IMR-90 (cell line): ENCODE measurements around the gene MKS1. TPM values are rescaled to one million over a fixed set of nuclear protein-coding genes. Genes with fewer than 3 reads are reported as not detected.

Source experiments
- ATAC-seq: fragments of 200-7000 bp; cut with Tn5 transposase; 2 replicates; pipeline ENCODE4 v1.9.1; 2020; ENCODE audit warnings: low read depth, mild to moderate bottlenecking, moderate library complexity
- BruUV-seq: library from RNA; stranded (reverse); fragments of 400-500 nt; replicated peaks from 2 replicates; lab custom pipeline; 2021; lab: Mats Ljungman, UMichigan
- CTCF ChIA-PET: fragments of 300-600 bp; formaldehyde crosslinking; extraction: SDS; loops from one replicate; lab custom pipeline; 2021; ENCODE audit warnings: antibody characterized with exemption; lab: Yijun Ruan, JAX
- POLR2A ChIA-PET: fragments of 300-600 bp; sonication (Branson Sonifier 250); formaldehyde crosslinking; loops from one replicate; lab custom pipeline; 2022; ENCODE audit warnings: antibody characterized with exemption; ENCODE audit not compliant: unreplicated experiment; lab: Charles Lee
- DNase-seq: peaks from one replicate; pipeline ENCODE4 v3.0.0; 2013
- H2AFZ ChIP-seq: replicated peaks from 2 replicates; pipeline ENCODE3; 2013; ENCODE audit warnings: low read length, mild to moderate bottlenecking; ENCODE audit not compliant: poor library complexity
- H2AK5ac ChIP-seq: 2 replicates; pipeline ENCODE4 v1.6.1; 2013; ENCODE audit warnings: low read depth, low read length, inconsistent platforms
- H2AK9ac ChIP-seq: replicated peaks from 2 replicates; pipeline ENCODE3; 2013; ENCODE audit warnings: mild to moderate bottlenecking, low read depth, low read length, moderate library complexity; ENCODE audit not compliant: poor library complexity
- H2BK120ac ChIP-seq: 2 replicates; pipeline ENCODE4 v1.6.1; 2013; ENCODE audit warnings: low read depth, low read length, inconsistent platforms
- H2BK15ac ChIP-seq: 3 replicates; pipeline ENCODE4 v1.6.1; 2013; ENCODE audit warnings: low read depth, low read length, inconsistent platforms
- H2BK20ac ChIP-seq: 2 replicates; pipeline ENCODE4 v1.6.1; 2013; ENCODE audit warnings: low read depth, mild to moderate bottlenecking, inconsistent platforms, low read length, moderate library complexity
- H2BK5ac ChIP-seq: 2 replicates; pipeline ENCODE4 v1.6.1; 2013; ENCODE audit warnings: mild to moderate bottlenecking, low read depth, low read length, inconsistent platforms; ENCODE audit not compliant: poor library complexity, severe bottlenecking
- H3K14ac ChIP-seq: replicated peaks from 2 replicates; pipeline ENCODE4 v1.6.1; 2013; ENCODE audit warnings: low read depth, low read length, inconsistent platforms
- H3K18ac ChIP-seq: 2 replicates; pipeline ENCODE4 v1.6.1; 2013; ENCODE audit warnings: low read depth, low read length, control low read depth
- H3K23ac ChIP-seq: 2 replicates; pipeline ENCODE4 v1.6.1; 2013; ENCODE audit warnings: low read depth, low read length, inconsistent platforms
- H3K27ac ChIP-seq: 2 replicates; pipeline ENCODE4 v1.5.1; 2013; ENCODE audit warnings: mild to moderate bottlenecking, control low read depth, low read length; ENCODE audit not compliant: insufficient read depth
- H3K27me3 ChIP-seq: 2 replicates; pipeline ENCODE4 v1.6.1; 2013; ENCODE audit warnings: low read length; ENCODE audit not compliant: control insufficient read depth, insufficient read depth
- H3K36me3 ChIP-seq: 2 replicates; pipeline ENCODE4 v1.6.1; 2013; ENCODE audit warnings: low read length, mixed read lengths; ENCODE audit not compliant: control insufficient read depth, insufficient read depth
- H3K4ac ChIP-seq: 2 replicates; pipeline ENCODE4 v1.6.1; 2013; ENCODE audit warnings: low read depth, low read length, inconsistent platforms
- H3K4me1 ChIP-seq: 2 replicates; pipeline ENCODE4 v1.6.1; 2013; ENCODE audit warnings: low read length, mixed read lengths; ENCODE audit not compliant: control insufficient read depth, insufficient read depth
- H3K4me2 ChIP-seq: 2 replicates; pipeline ENCODE4 v1.6.1; 2013; ENCODE audit warnings: low read depth, mild to moderate bottlenecking, control low read depth, low read length, moderate library complexity
- H3K4me3 ChIP-seq: 2 replicates; pipeline ENCODE4 v1.5.1; 2013; ENCODE audit warnings: low read depth, mild to moderate bottlenecking, control low read depth, low read length, moderate library complexity; ENCODE audit not compliant: insufficient read depth
- H3K56ac ChIP-seq: 2 replicates; pipeline ENCODE4 v1.6.1; 2013; ENCODE audit warnings: low read length, inconsistent platforms; ENCODE audit not compliant: insufficient read depth; ENCODE audit errors: extremely low read depth
- H3K79me1 ChIP-seq, 2 experiments: 2 replicates each; pipeline ENCODE4 v1.6.1; 2013; ENCODE audit warnings: low read length in 2 of 2, inconsistent platforms in 1 of 2, low read depth in 1 of 2
- H3K9ac ChIP-seq: 2 replicates; pipeline ENCODE4 v1.6.1; 2013; ENCODE audit warnings: low read depth, low read length, control low read depth
- H3K9me1 ChIP-seq: 2 replicates; pipeline ENCODE4 v1.6.1; 2013; ENCODE audit warnings: low read length, inconsistent platforms; ENCODE audit not compliant: insufficient read depth
- H3K9me3 ChIP-seq: 2 replicates; pipeline ENCODE4 v1.6.1; 2013; ENCODE audit warnings: low read length; ENCODE audit not compliant: control insufficient read depth, insufficient read depth
- H4K20me1 ChIP-seq: 2 replicates; pipeline ENCODE4 v1.6.1; 2013; ENCODE audit warnings: low read length, inconsistent platforms; ENCODE audit not compliant: insufficient read depth
- H4K5ac ChIP-seq: 2 replicates; pipeline ENCODE4 v1.6.1; 2013; ENCODE audit warnings: mild to moderate bottlenecking, low read depth, low read length, control low read depth
- H4K8ac ChIP-seq, 2 experiments: 2 replicates each; pipeline ENCODE4 v1.6.1; 2013; ENCODE audit warnings: low read depth in 2 of 2, low read length in 2 of 2, control low read depth in 1 of 2, inconsistent platforms in 1 of 2
- H4K91ac ChIP-seq: 2 replicates; pipeline ENCODE4 v1.6.1; 2013; ENCODE audit warnings: low read depth, low read length, inconsistent platforms; ENCODE audit not compliant: insufficient read depth
- BHLHE40 ChIP-seq: fragments of 150-350 bp; IDR thresholded peaks from 2 replicates; pipeline ENCODE4 v1.6.1; 2016; ENCODE audit warnings: mild to moderate bottlenecking, low read depth, low read length
- CEBPB ChIP-seq: IDR thresholded peaks from 2 replicates; pipeline ENCODE4 v1.6.1; 2012; ENCODE audit warnings: low read depth, low read length, improper control_type of control experiment
- FOS ChIP-seq: fragments of 150-350 bp; IDR thresholded peaks from 2 replicates; pipeline ENCODE4 v1.6.1; 2016; ENCODE audit warnings: low read depth, low read length
- MAFK ChIP-seq: IDR thresholded peaks from 2 replicates; pipeline ENCODE4 v1.6.1; 2012; ENCODE audit warnings: low read depth, low read length, improper control_type of control experiment
- MAZ ChIP-seq: IDR thresholded peaks from 2 replicates; pipeline ENCODE4 v1.6.1; 2012; ENCODE audit warnings: low read depth, mild to moderate bottlenecking, low read length, improper control_type of control experiment, moderate library complexity, borderline replicate concordance
- MXI1 ChIP-seq: IDR thresholded peaks from 2 replicates; pipeline ENCODE4 v1.6.1; 2012; ENCODE audit warnings: low read depth, mild to moderate bottlenecking, low read length, moderate library complexity, borderline replicate concordance
- NFE2L2 ChIP-seq: fragments of 150-350 bp; IDR thresholded peaks from 2 replicates; pipeline ENCODE4 v1.6.1; 2016; ENCODE audit warnings: low read depth, mild to moderate bottlenecking, low read length
- POLR2A ChIP-seq: IDR thresholded peaks from 2 replicates; pipeline ENCODE4 v1.6.1; 2012; ENCODE audit warnings: mild to moderate bottlenecking, low read depth, low read length
- RAD21 ChIP-seq: IDR thresholded peaks from 2 replicates; pipeline ENCODE4 v1.6.1; 2012; ENCODE audit warnings: low read length, improper control_type of control experiment
- RCOR1 ChIP-seq: IDR thresholded peaks from 2 replicates; pipeline ENCODE4 v1.6.1; 2012; ENCODE audit warnings: mild to moderate bottlenecking, low read length, improper control_type of control experiment; ENCODE audit not compliant: insufficient replicate concordance
- RFX5 ChIP-seq: IDR thresholded peaks from 2 replicates; pipeline ENCODE4 v1.8.0; 2012; ENCODE audit warnings: low read depth, mild to moderate bottlenecking, low read length, moderate library complexity
- SMC3 ChIP-seq: fragments of 150-350 bp; IDR thresholded peaks from 2 replicates; pipeline ENCODE4 v1.6.1; 2016; ENCODE audit warnings: low read depth, mild to moderate bottlenecking, antibody characterized with exemption, low read length, moderate library complexity
- WGBS, 2 experiments: methylation state at CpG; one replicate each; pipeline versions ENCODE4 v1.1.5 to v1.1.7; 2013; ENCODE audit warnings: missing lambda C conversion rate in 2 of 2; ENCODE audit not compliant: insufficient read length in 1 of 2; ENCODE audit errors: extremely low coverage in 2 of 2; 5-methylcytosine and 5-hydroxymethylcytosine counted together
- dilution Hi-C: fragments of 300-500 bp; cut with HindIII; formaldehyde crosslinking; loops from one replicate; pipeline ENCODE4 v1.14.3; 2018; ENCODE audit warnings: low sequenced_read_pairs; ENCODE audit not compliant: unreplicated experiment
- in situ Hi-C: fragments of 300-500 bp; cut with MboI; formaldehyde crosslinking; loops from 3 replicates; pipeline ENCODE4 v1.14.3; 2019; ENCODE audit warnings: low sequenced_read_pairs, inconsistent platforms, mixed read lengths
- intact Hi-C: fragments of 100-400 bp; cut with micrococcal nuclease; formaldehyde crosslinking; loops from 2 replicates; pipeline ENCODE4 v1.10.0; 2022
- polyA plus RNA-seq, 3 experiments: library from polyadenylated mRNA; depleted of rRNA; stranded (reverse); fragments of >200 nt; gene quantifications; 2 replicates each; pipeline ENCODE4 v1.2.3, GENCODE V29; 2012; ENCODE audit warnings: low replicate concordance in 1 of 3
- total RNA-seq: library from RNA; depleted of rRNA; stranded (reverse); fragments of >200 nt; gene quantifications from 2 replicates; pipeline ENCODE4 v1.2.3, GENCODE V29; 2012
- TF ChIP-seq, protein P1 (sequence below): fragments of 150-350 bp; IDR thresholded peaks from 2 replicates; pipeline ENCODE4 v1.6.1; 2016; ENCODE audit warnings: low read depth, mild to moderate bottlenecking, low read length, moderate library complexity, borderline replicate concordance
- TF ChIP-seq, protein P2 (sequence below): fragments of 150-350 bp; IDR thresholded peaks from 2 replicates; pipeline ENCODE4 v1.6.1; 2017; ENCODE audit warnings: mild to moderate bottlenecking, antibody characterized with exemption, low read length, low read depth
- TF ChIP-seq, protein P3 (sequence below): conservative IDR thresholded peaks from 2 replicates; pipeline ENCODE4 v1.5.1; 2012; ENCODE audit warnings: mild to moderate bottlenecking, low read depth, low read length, improper control_type of control experiment

Gene MKS1
- total and polyA plus RNA-seq, 2 of the 4 experiments (the other 2 are of a cell fraction), result 11.5 to 13.2 TPM

- Histone ChIP-seq H4K5ac (no peak overlapping the region), H3K4me2 (no peak overlapping the region), H4K8ac (no peak overlapping the region), H3K79me1 (no peaks in the 10 kb centered on the region), H3K4me1 (peaks cover 2% of the 10 kb centered on the region; the same call in 1 of the 2 replicates), H3K56ac (no peak overlapping the region), H4K20me1 (no peaks in the 10 kb centered on the region), H2AK9ac (no peak overlapping the region), H4K91ac (no peak overlapping the region), H3K27ac (no peak overlapping the region), H2AK5ac (no peak overlapping the region), H2AFZ (no peak overlapping the region), H2BK20ac (no peak overlapping the region), H2BK15ac (no peak overlapping the region), H3K14ac (no peak overlapping the region), H3K18ac (no peak overlapping the region), H2BK120ac (no peak overlapping the region), H3K23ac (no peak overlapping the region), H3K9ac (no peak overlapping the region), H3K27me3 (peaks cover 15% of the 10 kb centered on the region), H3K9me1 (no peaks in the 10 kb centered on the region), H3K4me3 (no peak overlapping the region), H3K4ac (no peak overlapping the region), H3K9me3 (no peaks in the 10 kb centered on the region), H3K36me3 (no peaks in the 10 kb centered on the region), H2BK5ac (no peak overlapping the region)
- ATAC-seq (no peak), DNase-seq (no peak)
- CTCF ChIA-PET, result no interaction called here
- no TSS peak for BruUV-seq
- TF ChIP-seq CEBPB (no peak), FOS (no peak), POLR2A (no peak), MAFK (no peak), BHLHE40 (no peak), RAD21 (no peak), MXI1 (no peak), SMC3 (no peak), RFX5 (no peak), MAZ (no peak), NFE2L2 (no peak), RCOR1 (no peak)
- TF ChIP-seq, protein P1, sequence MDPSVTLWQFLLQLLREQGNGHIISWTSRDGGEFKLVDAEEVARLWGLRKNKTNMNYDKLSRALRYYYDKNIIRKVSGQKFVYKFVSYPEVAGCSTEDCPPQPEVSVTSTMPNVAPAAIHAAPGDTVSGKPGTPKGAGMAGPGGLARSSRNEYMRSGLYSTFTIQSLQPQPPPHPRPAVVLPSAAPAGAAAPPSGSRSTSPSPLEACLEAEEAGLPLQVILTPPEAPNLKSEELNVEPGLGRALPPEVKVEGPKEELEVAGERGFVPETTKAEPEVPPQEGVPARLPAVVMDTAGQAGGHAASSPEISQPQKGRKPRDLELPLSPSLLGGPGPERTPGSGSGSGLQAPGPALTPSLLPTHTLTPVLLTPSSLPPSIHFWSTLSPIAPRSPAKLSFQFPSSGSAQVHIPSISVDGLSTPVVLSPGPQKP, result no peak
- TF ChIP-seq, protein P2, sequence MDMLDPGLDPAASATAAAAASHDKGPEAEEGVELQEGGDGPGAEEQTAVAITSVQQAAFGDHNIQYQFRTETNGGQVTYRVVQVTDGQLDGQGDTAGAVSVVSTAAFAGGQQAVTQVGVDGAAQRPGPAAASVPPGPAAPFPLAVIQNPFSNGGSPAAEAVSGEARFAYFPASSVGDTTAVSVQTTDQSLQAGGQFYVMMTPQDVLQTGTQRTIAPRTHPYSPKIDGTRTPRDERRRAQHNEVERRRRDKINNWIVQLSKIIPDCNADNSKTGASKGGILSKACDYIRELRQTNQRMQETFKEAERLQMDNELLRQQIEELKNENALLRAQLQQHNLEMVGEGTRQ, result no peak
- TF ChIP-seq, protein P3, sequence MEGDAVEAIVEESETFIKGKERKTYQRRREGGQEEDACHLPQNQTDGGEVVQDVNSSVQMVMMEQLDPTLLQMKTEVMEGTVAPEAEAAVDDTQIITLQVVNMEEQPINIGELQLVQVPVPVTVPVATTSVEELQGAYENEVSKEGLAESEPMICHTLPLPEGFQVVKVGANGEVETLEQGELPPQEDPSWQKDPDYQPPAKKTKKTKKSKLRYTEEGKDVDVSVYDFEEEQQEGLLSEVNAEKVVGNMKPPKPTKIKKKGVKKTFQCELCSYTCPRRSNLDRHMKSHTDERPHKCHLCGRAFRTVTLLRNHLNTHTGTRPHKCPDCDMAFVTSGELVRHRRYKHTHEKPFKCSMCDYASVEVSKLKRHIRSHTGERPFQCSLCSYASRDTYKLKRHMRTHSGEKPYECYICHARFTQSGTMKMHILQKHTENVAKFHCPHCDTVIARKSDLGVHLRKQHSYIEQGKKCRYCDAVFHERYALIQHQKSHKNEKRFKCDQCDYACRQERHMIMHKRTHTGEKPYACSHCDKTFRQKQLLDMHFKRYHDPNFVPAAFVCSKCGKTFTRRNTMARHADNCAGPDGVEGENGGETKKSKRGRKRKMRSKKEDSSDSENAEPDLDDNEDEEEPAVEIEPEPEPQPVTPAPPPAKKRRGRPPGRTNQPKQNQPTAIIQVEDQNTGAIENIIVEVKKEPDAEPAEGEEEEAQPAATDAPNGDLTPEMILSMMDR, result no peak
- dilution Hi-C loops (no loop called here), in situ Hi-C loops (no loop called here), intact Hi-C loops (no loop called here)
- no CpG with 5 or more reads among the region's 3 CpGs for WGBS, 2 experiments
- POLR2A ChIA-PET, result no interaction called here
These were observed 57.5 kb downstream of the MKS1 start for GRCh38 chr17:58161566-58161965.
